Stimulated activated CD8-positive, alpha-beta memory T cell treated with anti-CD3 and anti-CD28 coated beads, Interleukin-15, amount 100 ng/mL, for 48 hours (primary cell): ENCODE data around the gene TJP3.
"Not testable (repeated sequence)": the region's sequence is repeated elsewhere in the genome, so short reads cannot be mapped to it uniquely, and the experiment has no call there.

Source experiments
- DNase-seq, 2 donors: peaks; one replicate each; pipeline ENCODE4 v3.0.0-alpha.2; 2020; ENCODE audit warnings: low read depth in 2 of 2

Gene TJP3

DNA sequence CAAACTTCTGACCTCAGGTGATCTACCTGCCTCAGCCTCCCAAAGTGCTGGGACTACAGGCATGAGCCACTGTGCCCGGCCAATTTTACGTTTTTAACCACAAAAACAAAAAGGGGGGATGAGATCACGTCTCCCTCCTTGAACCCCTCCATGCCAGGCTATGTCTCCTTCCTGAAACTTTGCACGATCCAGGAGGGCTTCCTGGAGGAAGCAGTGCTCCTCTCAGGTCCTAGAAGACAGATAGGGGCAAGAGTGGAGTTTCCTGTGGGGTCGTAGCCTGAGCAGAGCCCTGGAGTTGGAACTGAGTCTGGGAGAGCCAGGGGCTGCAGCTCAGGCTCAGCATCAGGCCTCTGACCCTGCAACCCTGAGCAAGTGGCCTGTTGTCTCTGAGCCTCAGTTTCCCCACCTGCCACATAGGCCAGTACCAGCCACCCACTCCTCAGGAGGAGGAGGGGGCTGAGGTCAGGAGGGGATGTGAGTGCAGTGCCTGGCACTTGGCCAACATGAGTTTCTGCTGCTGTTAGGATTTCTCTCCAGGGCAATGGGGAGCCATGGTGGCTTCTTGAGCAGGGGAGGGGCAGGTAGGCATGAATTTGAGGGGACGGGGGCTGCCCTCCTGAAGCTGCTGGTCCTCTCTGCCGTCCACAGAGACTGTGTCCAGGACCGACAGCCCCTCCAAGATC is 37.3 kb downstream of the TJP3 start:
- DNase-seq, result no peak

DNA sequence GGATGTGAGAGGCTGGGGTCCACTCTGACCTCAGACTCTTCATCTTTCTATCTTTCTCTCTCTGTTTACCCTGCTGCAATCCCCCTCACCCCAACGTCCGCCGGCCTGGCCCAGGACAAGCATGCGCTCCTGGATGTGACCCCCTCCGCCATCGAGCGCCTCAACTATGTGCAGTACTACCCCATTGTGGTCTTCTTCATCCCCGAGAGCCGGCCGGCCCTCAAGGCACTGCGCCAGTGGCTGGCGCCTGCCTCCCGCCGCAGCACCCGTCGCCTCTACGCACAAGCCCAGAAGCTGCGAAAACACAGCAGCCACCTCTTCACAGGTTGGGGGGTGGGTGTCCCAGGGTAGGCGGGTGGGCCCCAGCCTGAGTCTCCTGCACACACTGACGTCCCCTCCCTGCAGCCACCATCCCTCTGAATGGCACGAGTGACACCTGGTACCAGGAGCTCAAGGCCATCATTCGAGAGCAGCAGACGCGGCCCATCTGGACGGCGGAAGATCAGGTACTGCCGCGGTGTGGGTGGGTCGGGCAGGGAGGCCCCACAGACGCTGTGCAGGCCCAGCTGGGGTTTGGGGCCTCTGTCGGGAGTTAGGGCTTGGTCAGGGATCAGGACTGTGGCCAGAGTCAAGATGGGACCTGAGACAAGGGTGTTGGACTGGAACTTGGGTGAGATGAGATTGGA is 38.3 kb downstream of the TJP3 start:
- DNase-seq, result no peak

DNA sequence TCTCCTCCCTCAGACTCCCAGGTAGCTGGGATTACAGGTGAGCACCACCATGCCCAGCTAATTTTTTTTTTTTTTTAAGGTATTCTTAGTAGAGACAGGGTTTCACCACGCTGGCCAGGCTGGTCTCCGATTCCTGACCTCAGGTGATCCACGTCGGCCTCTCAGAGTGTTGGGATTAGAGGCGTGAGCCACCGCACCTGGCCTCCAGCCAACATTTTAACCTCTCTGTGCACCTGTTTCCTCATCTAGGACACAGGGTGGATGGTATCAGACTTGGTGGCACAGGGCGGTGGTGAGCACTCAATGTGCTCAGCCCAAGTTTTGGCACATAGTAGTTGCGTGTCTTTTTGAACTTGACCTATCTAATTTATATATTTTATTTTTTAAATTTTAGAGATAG is 40.8 kb downstream of the TJP3 start:
- no peak for DNase-seq

DNA sequence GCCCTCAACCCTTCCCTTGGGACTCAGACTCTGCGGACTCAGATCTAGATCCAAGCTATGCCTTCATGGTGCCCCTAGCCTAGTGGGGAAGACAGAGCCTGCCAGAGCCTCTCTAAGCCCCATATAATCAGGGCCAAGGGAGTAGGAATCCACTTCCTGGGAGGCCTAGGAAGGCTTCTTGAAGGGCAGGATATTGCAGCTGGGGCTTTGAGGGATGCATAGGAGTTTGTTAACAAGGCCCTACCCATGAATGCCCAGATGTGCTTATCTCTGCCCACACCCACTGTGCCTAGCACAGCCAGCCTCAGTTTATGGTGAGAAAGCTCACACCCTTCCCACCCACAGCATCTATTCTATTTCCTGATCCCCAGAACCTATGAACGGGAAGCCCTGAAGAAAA is 42.0 kb downstream of the TJP3 start:
- DNase-seq, result no peak

GRCh38 chr19:3751236-3751635 is 43.1 kb downstream of the TJP3 start:
- no peak for DNase-seq

GRCh38 chr19:3752492-3752891 is 44.3 kb downstream of the TJP3 start:
- no peak for DNase-seq

GRCh38 chr19:3753631-3754410 is 45.6 kb downstream of the TJP3 start:
- no peak for DNase-seq

DNA sequence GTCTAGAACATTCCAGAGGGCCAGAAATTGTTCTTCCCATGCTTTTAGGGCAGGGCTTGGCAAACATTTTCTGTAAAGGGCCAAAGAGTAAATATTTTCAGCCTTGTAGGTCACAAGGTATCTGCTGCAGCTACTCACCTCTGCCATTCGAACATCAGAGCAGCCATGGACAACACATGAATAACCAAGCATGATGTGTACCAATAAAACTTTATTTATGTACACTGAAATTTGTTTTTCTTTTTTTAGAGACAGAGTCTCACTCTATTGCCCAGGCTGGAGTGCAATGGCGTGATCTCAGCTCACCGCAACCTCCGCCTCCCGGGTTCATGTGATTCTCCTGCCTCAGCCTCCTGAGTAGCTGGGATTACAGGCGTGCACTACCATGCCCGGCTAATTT is 49.5 kb downstream of the TJP3 start:
- not testable (repeated sequence) for DNase-seq

DNA sequence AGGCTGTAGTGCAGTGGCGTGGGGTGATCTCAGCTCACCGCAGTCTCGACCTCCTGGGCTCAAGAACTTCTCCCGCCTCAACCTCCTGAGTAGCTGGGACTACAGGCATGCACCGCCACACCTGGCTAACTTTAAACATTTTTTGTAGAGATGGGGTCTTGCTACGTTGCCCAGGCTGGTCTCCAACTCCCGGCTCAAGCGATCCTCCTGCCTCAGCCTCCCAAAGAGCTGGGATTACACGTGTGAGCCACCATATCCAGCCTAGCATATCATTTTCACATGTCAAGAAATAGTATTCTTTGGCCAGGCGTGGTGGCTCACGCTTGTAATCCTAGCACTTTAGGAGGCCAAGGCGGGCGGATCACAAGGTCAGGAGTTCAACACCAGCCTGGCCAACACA is 50.1 kb downstream of the TJP3 start:
- DNase-seq, result not testable (repeated sequence)

- DNase-seq, result no peak
Measured at GRCh38 chr19:3759482-3760254, 51.5 kb downstream of the TJP3 start.

DNA sequence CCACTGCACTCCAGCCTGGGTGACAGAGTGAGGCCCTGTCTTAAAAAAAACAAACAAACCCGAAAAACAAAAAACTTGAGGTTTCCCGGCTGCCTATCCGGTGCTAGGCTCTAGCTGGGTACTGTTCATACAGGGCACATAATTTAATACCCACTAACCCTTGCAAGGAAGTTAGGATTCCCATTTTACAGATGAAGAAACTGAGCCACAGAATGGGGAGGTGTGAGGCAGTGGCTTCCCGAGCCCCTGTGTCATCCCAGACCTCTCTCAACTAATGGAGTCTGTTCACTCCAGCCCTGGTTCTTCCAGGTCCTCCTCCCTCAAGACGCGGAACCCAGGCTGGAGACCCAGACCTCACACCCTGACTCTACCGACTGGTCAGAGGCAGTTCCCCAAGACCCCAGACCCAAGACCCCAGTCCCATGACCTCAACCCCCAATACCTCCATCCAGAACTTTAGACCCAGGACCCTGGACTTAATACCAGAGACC is 52.7 kb downstream of the TJP3 start:
- DNase-seq, result no peak

GRCh38 chr19:3761382-3762129 is 53.4 kb downstream of the TJP3 start, which contains the start of gene APBA3:
Gene APBA3, minus strand, starts transcription at chr19:3761692. Its CDS starts 1,428 bp downstream, at chr19:3760264.
- DNase-seq, result peak; percentile 91 to 95

DNA sequence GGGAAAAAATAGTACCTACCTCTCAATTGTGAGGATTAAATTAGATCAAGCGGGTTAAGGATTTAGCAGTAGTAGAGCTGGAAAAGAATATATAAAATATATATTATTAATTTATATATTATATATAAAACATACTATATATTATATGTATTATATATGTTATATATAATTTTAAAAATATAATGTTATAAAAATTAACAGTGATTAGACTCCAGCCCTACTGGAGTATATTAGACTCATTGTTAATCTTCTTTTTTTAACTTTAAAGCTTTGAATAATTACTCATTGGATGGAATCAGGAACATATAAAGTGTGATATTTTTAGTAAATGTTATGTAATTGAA is 53.9 kb downstream of the TJP3 start:
- DNase-seq, result no peak

DNA sequence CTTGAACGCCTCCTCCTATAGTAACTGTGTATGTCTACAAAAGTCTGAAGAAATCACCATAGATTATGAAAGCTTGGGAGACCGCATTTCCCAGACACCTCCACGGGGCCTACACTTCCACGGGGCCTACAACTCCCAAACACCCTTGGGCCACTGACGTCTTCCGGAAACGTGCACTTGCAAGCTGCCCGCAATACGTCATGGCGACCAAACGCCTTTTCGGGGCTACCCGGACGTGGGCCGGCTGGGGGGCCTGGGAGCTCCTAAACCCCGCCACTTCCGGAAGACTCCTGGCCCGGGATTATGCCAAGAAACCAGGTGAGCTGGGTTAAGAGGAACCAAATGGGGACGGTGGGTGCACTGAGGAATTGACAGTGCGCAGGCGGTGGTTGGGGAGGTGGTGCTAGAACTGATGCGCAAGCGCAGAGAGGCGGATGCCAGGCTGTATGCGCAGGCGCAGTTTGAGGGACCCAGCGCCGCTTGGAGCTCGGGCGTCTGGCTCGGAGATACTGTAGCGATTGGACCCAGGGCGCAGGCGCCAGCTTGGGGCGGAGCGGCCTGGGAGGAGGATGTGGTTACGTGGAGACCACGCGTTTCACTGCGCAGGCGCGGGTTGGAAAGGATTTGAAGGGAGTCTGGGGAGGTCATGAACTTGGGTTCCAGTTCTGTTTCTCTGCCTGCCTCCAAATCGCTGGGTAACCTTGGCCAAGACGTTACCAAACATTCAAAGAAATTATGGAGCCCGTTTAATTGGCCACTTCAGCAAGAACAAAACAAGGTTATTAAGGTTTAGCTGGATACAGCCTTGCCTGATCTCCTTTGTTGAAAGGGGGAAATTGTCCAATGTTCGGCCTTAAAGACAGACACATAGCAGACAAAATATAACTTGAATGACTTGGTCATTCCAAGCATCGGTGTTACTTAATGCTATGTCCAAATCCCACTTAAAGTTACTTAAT is 54.6 kb downstream of the TJP3 start, which contains the start of gene MRPL54:
TSS of gene MRPL54 (plus strand) at position 182 of the 959 bp plus-strand sequence. CDS start at position 201, 19 bp downstream.
- DNase-seq, result peak; percentile 99 to 100

- DNase-seq, result no peak
Measured at GRCh38 chr19:3765121-3765520, 56.9 kb downstream of the TJP3 start.

- DNase-seq, result not testable (repeated sequence)
Measured at GRCh38 chr19:3765757-3766156, 57.6 kb downstream of the TJP3 start.

- DNase-seq, result peak in 1 of 2 donors; percentile 27
Measured at GRCh38 chr19:3766520-3766919, 58.3 kb downstream of the TJP3 start.

GRCh38 chr19:3767050-3767449 is 58.9 kb downstream of the TJP3 start:
- no peak for DNase-seq

GRCh38 chr19:3768015-3768747 is 60.0 kb downstream of the TJP3 start:
- DNase-seq, result no peak
